GM19372 (cell line): ENCODE results near the gene KRTAP10-12.

Experiments used
- ATAC-seq: cut with Tn5 transposase; IDR thresholded peaks from one replicate; pipeline ENCODE4 v1.9.1; 2021; ENCODE audit warnings: mild to moderate bottlenecking, low read depth, moderate library complexity; ENCODE audit not compliant: unreplicated experiment

Gene KRTAP10-12

GRCh38 chr21:44696572-44696971 lies 400 bp upstream of the KRTAP10-12 start:
- no peak for ATAC-seq

- no peak for ATAC-seq
Measured at GRCh38 chr21:44697811-44698734, 1.1 kb downstream of the KRTAP10-12 start.

GRCh38 chr21:44699502-44700001 lies 2.6 kb downstream of the KRTAP10-12 start:
- ATAC-seq: no peak

DNA sequence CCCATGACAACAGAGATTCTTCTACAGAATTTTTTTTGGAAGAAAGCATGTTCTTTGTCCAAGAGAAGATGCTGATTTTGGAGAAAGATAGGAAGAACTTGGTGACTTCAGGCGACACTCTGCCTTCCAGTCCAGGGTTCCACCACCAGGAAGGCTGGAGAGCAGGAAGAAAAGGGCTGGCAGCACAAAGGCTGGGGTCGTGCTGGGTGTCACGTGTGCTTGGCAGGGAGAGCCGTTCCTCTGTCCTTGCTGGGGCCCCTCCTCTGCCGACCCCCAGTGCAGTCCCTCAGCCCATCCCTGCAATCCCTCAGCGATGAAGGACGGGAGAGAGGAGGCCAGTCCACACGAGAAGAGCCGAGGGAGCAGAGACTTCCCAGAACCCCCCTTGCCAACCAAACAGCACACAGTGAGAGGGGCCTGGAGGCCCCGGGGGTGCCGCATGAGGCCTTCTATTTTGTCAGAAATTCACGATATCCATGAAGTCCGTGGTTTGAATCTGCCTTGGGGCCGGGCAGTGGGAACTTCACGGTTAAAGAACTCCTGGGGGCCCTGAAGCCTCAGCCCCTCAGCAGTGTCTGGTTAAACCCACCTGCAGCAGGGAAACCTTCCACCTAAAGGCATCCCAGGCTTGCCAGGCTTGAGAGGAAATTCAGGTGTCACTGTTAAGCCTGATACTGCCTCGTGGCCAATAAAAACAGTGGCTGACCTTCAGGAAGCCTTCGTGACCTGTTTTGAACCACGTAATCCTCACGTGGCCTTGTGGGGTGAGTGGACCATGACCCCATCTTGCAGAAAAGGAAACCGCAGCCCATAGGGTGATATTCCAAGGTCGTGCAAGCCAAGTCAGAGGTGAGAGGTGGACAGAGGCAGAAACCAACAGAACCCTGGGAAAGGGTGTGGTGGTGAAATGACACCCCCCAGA lies 3.4 kb downstream of the KRTAP10-12 start:
- ATAC-seq: no peak

DNA sequence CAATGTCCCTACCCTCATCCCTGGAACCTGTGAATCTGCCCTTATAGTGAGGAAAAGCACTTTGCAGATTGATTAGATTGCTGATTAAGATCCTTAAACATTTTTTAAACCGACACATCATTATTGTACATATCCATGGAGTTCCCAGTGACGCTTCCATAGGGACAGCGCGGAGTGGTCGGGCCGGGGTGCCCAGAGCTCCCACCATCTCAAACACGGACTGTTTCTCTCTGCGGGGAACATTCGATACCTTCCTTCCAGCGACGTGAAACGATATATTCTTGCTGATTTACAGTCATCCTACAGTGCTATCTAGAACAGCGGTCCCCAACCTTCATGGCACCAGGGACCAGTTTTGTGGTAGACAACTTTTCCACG lies 4.0 kb downstream of the KRTAP10-12 start:
- no peak for ATAC-seq

DNA sequence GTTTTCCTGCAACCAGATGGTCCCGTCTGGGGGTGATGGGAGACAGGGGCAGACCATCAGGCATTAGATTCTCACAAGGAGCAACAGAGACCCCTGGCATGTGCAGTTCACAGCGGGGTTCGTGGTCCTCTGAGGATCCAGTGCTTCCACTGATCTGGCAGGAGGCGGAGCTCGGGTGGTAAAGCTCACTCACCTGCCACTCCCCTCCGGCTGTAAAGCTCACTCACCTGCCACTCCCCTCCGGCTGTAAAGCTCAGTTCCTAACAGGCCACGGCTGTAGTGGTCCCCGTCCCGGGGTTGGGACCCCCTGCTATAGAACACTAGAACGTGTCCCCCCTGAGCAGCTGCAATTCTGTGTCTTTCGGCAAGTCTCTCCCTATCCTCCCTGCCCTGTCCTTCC lies 4.6 kb downstream of the KRTAP10-12 start:
- ATAC-seq: no peak

GRCh38 chr21:44702111-44702972 lies 5.4 kb downstream of the KRTAP10-12 start:
- ATAC-seq: no peak

DNA sequence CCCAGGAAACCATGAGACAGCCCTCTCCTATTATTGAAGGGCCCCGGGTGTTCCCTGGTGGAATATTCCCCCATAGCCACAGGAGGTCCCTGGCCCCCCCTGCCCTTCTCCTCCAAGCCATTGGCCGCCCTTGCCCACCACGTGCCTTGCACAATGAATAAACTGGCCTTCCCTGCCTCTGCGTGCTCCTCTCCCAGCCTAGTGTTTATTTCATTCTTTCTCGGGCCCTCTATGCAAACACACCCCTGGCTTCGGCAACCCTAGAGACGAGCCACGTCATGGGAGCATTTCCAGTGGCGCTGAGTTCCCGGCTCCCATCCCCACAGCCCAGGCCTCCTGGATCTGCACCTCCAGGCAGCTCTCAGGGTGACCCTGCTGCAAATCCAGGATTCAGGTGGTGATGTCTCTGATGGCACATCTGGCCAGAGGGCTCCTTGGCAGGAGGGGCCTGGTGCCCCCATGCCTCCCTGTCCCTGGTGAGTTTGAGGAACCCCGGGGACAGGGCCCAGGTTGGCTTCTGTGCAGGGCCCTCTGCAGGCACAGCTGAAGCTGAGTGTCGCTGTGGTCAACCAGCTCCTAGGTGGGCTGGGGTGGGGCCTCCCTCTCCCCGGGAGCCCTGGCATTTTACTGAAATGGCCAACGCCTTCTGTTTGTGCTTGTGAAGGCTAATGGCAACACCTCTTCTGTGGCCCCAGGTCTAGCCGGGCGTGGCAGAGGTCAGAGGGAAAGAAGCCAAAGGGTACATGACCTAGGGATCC lies 6.2 kb downstream of the KRTAP10-12 start:
- ATAC-seq: no peak

DNA sequence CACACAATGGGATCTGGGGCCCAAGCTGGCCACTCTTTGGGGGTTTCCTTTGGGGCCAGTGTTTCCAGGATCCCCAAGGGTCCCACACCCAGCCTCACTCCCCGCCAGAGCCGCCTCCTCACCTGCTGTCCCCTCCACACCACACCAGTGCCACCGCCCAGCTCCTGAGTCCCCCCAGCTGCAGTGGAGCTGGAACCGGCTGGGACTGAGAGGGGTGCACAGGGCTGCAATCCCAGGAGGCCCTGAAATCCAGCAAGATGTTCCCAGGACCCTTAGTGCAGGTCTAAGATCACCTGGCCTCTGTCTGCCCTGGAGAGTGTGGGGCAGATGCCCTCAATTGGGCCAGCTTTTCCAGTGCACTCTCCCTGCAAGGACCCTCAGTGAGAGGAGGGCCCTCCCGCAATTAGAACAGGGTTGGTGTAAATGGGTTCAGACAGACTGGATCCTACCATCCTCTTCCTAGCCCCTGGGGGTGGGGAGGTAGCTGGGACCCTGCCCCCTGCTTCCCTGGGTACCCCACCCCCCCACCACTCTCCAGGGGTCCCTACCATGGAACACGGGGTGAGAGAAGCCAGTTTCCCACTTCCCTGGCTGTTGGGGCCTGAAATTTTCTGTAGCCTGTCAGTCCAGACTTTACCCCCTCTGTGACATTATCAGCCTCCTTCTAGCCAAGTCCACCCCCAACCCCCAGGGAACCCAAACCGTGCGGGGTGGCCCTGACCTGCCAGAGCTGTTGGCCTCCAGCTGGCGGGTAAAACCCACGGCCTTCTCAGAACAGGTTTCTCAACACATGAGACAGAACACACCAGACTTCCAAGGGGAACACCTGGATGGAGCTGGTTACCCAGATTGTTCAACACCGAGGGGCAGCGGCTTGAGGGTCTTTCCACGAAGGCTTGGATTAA lies 7.0 kb downstream of the KRTAP10-12 start:
- ATAC-seq: no peak

- ATAC-seq: no peak
Measured at GRCh38 chr21:44704636-44705001, 7.6 kb downstream of the KRTAP10-12 start.

GRCh38 chr21:44706026-44706705 lies 9.2 kb downstream of the KRTAP10-12 start:
- no peak for ATAC-seq

GRCh38 chr21:44706706-44707581 lies 10.0 kb downstream of the KRTAP10-12 start:
- no peak for ATAC-seq

- no peak for ATAC-seq
Measured at GRCh38 chr21:44708213-44708865, 11.4 kb downstream of the KRTAP10-12 start.

DNA sequence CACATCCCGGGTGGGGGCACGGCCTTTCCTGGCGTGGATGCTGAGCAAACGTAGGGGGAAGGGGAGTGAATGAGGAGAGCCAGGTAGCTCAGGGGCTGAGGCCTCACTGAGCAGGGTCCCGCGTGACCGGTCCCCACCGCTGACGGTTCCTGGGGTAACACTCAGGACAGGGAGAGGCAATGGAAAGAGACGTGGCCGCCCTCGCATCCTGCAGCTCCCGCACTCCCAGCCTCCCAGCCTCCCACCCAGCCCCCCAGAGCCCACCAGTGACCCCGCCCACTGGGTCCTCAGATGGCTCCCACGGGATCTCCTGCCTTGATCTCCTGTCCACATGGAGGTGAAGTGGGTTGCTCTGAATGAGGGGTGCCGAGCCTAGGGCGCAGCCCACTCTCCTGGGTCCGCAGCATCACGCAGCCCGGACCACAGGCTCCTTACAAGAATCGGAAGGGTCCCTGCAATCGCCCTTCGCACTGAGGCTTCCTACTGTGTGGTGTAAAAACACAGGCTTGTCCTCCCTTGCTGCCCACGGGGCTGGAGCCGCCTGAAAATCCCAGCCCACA lies 12.0 kb downstream of the KRTAP10-12 start:
- ATAC-seq: no peak

GRCh38 chr21:44709426-44710293 lies 12.7 kb downstream of the KRTAP10-12 start:
- no peak for ATAC-seq
